Activated CD8-positive, alpha-beta memory T cell treated with anti-CD3 and anti-CD28 coated beads for 24 hours (primary cell): ENCODE measurements around the gene SORL1.

Source experiments
- DNase-seq: peaks from one replicate; pipeline ENCODE4 v3.0.0-alpha.2; 2020

The SORL1 gene

DNA sequence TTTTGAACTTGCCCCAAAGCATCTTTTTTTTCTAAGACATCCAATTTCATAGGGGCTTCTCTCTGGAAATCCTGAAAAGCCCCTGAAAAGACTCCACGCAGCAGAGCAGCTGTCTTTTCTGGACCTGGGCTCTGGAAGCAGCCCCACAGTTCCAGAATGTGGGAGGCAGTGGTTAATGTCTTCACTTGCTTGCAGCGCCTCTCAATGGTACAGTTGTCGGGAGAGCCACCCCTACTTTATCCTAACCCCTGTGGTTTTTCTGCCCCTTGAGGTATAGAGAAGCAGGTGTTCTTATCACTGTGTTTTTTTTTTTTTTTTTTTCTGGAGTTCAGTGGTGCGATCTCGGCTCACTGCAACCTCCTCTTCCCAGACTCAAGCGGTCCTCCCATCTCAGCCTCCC, 84.0 kb downstream of the SORL1 start:
- no peak for DNase-seq

DNA sequence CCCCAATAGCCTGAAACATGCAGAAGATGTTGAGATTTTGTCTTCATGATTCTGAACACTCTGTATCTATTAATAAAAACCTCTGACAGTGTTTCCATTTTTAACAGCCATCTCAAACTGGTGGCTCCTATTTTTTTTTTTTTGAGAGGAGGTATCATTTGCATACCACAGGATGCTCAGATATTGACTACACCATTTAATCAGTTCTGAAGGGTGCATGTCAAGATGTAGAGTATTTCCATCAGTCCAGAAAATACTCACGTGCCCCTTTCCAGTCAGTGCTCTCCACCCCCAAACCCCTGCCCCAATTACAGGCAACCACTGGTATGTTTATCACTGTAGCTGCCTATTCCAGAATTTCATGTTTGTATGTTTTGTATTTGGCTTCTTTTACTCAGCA, 85.9 kb downstream of the SORL1 start:
- no peak for DNase-seq

DNA sequence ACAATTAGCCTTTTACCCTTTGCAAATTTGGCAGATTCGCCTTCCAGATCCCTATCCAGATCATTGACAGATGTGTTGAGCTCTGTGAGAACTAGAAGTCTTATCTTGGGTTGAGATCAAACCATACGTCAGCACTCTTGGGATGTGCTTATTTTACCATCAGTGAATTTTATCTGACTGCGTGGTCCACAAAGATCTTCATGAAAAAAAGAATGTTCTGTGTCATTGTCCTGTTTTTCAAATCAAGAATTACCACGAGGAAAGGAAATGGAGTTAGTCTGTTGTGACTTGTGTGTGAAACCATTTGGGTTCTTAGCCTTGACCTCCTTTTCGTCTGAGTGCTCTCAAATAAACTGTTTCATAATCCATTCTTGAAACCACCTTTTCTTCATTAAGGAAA, 86.9 kb downstream of the SORL1 start:
- DNase-seq, result no peak

DNA sequence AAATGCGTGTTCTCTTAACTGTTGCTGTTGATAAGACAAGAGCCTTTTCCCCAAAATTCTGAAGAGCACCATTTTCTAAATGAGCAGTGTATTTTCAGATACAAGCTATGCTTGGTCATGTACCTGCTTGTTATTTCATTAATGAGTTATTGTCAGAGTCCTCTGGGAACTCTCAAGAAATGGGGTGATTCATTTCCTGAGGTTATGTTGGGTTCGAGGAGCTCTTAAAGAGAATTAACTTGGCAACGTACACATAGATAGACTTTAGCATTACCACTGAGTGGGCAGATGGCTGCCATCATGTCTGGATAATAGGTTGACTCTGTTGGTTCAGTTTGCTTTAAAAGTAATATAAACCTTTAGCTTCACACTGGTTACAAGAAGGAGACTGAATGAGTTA, 88.5 kb downstream of the SORL1 start:
- no peak for DNase-seq

DNA sequence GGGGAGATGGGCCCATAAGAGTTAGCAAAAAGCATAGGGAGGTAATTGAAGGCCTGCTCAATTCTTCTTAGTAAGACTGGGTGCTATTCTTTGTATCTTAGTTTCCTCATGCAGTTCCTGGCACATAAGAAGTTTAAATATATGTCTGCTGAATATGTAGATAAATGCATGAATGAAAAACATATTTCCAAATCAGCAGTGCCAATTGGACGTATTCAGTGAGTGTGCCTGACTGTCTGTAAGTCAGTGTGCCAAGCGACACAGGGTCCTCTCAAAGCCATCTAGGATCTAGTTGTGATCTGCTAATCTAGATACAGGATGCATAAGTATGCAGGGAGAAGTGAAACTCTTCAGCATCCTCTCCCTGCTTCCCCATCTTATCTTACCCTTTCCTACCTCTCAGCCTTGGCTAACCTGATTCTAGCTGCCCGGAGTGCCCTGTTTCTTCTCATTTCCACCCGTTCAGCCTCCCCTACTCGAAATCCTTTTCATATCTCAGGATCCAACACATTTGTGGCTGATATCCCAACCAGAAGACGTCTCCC, 91.8 kb downstream of the SORL1 start:
- DNase-seq, result no peak

DNA sequence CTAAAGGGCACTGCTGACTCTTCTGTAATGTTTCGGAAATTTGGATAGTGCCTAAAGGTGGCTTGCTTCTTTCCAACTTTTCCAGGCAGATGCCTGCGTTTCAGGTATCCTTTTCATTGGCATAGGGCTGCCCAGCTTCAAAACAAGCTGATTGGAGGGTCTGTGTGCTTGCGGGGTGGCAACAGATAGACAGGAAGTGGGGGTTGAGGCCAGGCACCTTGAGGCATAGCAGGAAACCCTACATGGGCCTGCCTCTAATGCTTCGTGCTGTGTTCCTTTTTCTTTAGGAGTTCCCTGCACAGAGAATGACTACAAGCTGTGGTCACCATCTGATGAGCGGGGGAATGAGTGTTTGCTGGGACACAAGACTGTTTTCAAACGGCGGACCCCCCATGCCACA, 92.8 kb downstream of the SORL1 start:
- no peak for DNase-seq

DNA sequence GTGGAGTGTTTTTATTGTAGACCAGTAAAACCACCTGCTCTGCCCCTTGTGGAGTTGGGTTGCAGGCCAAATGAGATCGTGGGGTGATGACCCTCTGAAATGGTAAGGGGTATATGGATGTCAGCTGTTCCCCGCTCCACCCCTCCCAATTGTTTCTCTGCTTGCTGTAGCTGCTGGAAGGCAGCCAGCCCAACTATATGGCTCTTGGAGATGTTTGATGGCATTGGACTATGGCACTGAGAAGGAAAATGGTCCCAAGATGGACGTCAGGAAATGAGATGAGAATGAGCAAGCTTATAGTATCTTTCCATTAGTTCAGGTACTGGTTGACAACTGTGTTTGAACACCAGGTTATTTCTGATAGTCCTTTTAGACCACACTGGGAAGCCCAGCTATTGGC, 95.5 kb downstream of the SORL1 start:
- DNase-seq, result no peak

DNA sequence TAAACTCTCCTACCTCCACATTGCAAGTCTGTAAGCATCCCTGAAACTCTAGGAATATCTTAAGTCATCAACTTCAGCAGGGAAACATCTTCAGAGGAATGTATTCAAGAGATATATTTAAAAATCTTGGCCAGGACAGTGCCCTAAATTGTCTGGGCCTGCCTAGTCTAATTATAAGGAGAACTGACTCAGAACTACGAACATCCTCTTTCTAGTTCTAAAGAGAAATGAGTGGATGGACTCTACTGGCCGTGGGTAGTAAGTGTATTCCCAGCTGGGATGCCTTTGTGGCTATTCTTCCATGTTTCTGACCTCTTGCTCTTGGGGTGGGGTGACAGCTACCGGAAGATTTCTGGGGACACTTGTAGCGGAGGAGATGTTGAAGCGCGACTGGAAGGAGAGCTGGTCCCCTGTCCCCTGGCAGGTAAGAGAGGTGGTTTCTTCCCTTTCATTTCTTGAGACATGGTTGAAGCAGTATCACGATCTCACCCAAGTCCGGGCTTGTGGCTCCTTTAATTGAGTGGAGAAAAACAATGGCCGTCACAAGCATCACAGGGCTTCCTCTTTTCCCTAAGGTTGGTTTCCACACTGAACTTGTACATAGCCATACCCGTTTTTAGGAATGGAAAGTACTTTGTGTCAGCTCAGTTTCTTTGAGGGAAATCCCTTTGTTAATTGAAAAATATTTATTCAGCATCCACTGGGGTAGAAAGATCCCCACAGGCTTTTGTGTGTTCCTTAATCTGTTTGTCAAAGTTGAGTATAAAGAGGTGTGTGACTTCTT, 98.3 kb downstream of the SORL1 start:
- no peak for DNase-seq

DNA sequence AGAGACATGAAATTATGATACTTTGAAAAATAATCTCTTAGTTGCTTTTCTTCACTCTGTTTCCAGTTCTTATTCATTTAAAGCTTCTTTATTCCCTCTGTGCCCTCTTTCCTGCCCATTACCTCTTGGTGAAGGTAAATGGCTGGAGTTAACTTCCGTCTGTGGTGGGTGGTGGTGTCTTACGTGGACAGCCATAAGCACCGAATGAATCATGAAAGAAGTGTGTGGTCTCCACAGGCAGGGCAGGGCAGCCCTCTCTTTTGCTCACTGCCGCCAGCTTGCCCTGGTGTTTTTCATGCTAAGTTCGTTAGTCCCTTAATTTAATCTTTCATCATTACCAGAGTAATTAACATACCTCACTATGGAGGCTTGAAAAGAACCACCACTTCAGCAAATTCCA, 99.3 kb downstream of the SORL1 start:
- no peak for DNase-seq

DNA sequence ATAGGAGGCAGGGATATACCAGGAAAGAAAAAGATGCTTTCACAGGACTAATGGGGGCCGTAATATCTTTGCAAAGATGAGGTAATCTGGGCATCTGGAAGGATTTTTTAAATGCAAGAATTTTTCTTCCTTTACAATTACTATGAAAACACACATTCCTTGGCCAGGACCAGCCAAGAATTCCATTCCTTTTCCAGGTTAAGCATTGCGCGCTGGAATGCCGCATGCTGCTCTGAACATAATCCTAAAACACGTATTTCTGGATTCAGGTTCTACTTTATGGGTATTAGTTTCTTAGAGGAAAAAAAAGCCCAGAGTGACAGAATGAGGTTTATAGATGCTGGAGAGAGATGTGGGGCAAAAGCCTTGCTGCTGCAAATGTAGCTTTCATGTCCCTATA, 100.0 kb downstream of the SORL1 start:
- no peak for DNase-seq

DNA sequence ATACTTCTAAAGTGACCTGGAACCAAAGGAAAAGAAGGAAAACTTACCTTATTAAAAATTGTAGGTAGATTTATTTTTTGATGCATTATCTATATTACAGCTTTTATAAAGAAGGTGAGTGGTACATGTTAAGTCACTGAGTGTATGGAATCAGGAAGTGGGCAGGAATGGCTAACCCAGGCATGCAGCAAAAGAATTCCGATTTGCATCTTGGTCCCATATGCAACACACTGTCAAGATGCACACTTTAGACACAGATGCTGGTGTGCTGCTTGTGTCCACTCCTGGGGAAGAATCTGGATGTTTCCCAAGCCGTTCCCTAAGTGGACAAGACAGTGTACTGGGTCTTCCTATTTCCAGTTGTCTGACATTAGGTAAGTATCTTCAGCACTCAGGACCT, 100.5 kb downstream of the SORL1 start:
- no peak for DNase-seq

DNA sequence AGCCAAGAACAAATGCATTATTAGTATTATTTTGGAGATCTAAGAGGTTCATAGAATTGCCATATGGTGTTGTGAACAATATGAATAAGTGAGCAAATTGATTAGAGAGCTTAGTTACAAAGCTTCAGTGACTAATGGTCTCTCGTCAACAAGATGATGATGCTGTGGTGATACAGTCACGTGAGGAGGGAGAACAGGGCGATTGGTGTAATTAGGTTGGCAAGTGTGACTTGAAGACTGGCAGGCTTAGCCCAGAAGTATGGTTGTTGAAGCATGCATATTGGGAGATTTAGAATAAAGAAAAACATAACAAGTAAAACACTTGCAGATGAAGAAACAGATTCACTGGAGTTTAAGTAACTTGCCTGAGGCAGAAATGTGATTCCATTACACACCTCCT, 101.3 kb downstream of the SORL1 start:
- DNase-seq, result no peak

DNA sequence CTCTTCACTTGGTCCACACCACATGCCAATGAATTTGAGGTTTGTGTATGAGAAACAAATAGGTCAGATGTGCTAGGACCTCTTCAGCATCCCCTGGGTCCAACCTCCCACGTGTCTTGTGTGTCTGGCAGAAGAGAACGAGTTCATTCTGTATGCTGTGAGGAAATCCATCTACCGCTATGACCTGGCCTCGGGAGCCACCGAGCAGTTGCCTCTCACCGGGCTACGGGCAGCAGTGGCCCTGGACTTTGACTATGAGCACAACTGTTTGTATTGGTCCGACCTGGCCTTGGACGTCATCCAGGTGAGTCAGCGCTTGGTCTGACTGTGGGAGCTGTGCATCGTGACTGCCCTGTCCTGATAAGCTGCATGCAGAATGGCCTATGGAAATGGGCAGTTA, 101.7 kb downstream of the SORL1 start:
- no peak for DNase-seq

DNA sequence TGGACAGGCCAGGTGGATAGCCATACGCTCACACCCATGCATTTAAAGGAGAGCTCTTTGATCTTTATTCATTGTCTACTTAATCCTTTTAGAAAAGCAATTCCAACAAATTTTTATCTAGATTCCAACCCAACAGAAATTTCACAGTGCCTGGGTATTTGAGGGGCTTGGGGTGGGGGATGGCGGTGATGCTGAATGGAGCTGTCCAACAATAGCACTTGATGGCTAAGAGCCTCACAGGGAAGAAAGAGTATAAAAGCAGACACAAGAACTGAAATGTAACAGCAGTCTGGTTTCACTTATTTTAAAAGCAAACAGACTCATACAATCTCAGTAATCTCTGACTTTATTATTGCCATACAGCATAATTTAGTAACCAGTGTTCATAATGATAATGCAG, 102.4 kb downstream of the SORL1 start:
- DNase-seq, result no peak

DNA sequence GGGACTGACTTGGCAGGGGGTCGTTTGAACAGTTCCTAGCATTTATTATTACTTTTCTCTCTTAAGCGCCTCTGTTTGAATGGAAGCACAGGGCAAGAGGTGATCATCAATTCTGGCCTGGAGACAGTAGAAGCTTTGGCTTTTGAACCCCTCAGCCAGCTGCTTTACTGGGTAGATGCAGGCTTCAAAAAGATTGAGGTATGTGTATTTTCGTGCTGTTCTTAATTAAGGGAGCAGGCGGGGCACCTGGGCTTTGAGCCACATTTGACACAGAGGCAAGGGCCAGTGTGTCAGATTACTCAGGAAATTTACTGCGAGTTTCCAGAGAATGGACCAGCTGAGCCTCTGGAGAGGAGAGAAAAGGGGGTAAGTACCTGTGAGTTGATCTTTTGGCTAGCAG, 103.0 kb downstream of the SORL1 start:
- DNase-seq, result no peak

DNA sequence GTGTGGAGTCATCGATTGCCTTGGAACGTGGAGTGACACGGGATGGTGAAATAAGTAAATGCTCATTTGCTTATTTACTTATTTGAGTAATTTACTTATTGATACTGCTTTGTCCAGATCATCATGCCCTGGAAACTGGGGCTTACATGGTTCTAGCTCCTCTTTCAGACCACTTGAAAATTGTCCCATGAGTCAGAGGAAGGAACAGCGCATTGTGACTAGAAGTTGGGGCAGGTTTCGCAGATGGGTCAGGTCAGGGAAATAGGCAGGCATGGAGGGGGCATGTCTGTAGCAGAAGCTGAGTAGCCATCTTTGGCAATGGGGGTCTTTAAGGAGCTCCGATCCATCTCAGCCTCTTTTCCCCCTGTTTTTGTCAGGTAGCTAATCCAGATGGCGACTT, 104.8 kb downstream of the SORL1 start:
- DNase-seq, result no peak

DNA sequence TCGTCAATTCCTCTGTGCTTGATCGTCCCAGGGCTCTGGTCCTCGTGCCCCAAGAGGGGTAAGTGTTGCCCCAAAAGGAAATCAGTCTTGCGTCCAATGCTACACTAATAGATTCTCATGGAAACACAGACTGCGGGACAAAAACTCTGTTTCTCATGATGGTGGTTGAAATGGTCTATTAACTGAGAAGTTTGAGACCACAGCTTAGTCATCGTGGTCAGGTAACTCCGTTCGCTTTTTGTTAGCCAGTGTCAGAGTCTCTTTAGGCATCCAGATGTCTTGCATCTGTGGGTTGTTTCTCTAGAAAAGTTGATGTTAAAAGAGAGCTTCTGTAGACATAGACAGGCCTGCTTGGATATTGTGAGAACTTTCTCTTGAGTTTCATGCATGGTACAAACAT, 105.2 kb downstream of the SORL1 start:
- no peak for DNase-seq

DNA sequence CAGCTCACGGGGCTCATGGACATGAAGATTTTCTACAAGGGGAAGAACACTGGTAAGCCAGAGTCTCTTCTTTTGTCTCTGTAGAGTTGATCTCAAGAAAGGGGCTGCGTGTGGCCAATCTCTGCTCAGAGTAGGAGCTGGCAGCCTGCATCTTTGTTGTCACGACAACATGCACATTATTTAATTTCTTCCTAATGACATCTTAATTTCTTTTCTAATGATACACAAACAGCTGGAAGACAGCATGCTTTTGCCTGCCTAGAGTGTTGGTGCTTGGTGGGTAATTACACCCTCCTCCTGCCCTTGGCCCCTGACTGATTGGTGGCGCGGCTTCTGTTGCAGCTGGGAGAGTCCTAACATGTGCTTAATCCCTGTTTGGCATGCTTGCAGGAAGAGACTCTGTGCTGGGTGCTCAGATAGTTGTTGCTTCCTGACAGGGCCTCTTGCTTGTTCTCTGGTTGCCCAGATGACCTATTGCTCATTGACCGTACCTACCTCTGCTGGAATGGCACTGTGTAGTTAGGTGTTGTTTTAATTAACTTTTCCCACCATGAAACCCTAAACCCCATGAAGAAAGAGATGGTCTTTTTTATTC, 107.6 kb downstream of the SORL1 start:
- DNase-seq, result no peak

DNA sequence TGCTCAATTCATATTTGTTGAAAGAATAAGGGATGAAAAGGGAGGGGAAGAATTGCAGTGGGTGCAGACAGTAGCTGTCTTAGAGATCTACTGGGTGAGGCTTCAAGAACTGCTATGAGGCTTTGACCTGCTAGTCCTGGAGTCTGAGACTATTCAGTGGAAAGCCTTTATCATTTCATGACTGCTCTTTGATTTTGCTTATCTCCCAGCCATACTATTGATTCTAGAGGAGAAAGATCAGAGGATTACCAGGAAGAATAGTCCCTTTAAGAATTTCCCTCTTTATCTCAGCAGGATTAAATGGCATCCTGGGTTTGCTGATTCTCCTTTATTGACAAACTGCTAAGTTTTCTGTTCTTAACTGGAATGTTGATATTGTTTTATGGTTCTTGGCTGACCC, 108.1 kb downstream of the SORL1 start:
- DNase-seq, result no peak

DNA sequence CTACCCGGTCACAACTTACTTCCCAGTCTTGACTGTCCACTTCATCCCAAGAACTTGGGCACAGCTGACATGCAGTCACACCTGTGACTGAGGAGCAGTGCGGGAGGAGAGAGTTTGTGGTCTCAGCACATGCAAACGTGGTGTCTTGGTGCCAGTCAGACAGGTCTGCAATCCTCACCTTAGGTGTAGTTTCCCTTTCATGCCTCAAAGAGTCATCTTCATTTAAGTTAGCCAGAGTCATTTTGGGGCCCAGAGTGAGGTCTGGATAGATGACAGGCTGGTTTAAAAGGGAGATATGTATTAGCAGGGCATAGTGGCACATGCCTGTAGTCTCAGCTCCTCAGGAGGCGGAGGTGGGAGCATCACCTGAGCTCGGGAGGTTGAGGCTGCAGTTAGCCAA, 109.1 kb downstream of the SORL1 start:
- DNase-seq, result no peak

DNA sequence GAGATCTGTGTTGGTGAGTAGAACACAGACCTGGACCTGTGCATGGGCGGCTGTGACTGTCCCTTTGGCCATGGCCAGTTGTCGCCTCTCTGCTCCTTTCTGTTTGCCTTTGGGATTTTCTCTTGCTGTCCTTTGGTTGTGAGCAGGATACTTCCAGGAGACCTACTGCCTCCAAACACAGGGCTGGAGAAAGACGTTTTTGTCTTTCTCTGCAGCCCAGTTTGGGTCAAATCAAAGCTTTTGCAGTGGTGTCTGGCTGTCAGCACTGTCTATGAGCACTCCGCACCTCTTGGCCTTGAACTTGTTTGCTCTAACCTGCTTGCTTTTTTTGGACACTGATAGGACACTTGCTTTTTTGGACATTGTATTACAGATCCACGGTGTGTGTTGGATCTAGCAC, 109.6 kb downstream of the SORL1 start:
- DNase-seq, result no peak

DNA sequence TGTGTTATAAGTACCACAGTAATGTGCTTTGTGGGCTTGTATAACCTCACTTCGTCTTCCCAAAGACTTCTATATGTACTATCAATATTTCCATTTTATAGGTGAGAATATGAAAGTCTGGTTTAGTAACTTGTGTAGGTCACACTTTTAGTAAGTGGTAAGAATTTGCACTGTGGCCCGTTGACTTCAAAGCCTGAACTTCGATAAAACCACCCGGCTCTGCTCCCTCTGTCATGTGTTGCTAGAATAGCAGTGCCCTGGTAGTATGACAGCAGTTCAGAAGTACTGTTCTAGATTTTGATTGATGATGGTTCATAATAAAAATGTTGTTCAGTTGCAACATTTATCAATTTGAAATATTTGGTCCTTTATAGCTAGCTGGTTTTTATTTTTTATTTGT, 110.9 kb downstream of the SORL1 start:
- no peak for DNase-seq

DNA sequence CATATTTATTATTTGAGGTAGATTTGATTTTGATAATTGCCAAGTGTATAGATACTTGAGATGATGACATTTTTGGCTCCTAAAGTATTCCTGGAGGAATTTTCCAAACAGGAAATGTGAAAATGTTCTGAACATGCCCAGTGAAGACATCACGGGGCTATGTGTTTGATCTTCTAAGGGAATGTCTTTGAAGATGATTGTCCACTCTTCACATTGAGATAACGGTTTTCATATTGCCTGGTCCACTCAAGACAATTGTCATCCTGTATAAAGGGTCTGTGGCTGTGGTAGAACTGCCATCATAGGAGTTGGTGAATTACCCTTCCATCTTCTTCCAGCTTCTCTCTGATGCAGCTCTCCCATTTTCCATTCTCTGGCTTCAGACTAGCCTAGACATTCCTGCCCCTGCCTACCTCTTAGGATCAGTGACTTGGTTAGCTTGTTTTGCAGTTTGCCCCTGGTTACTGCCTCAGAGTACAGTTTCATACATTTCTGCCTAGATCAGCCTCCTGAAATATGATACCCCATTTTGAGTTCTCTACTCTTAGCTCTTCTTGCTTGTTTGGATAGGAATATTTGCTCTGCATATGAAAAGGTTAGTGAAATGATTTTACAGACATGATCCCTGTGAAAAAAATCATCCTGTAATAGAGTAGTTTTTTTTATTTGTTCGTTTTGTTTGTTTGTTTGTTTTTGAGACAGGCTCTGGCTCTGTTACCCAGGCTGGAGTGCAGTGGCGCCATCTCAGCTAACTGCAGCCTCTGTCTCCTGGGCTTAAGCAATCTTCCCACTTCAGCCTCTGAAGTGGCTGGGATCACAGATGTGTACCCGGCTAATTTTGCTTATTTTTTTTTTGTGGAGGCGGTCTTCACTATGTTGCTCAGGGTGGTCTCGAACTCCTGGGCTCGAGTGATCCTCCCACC, 112.0 kb downstream of the SORL1 start:
- no peak for DNase-seq
